ENCODE results near the gene STAB1. TPM values are rescaled to one million over a fixed set of nuclear protein-coding genes. Genes with fewer than 3 reads are reported as not detected.

STAB1 gene
- total RNA-seq, 1 donor from 2014 or later = not detected

GRCh38 chr3:52541050-52541449, 45.9 kb downstream of the STAB1 start:
- H3K9ac ChIP-seq = no peak overlapping the region
- H3K4me1 Mint-ChIP-seq = peaks cover 19% of the 10 kb centered on the region
- H3K36me3 ChIP-seq = no peaks in the 10 kb centered on the region
- no peak for TF ChIP-seq EZH2 (IDR thresholded peaks at IDR 0.05)
- H3K4me1 ChIP-seq = peaks cover 12% of the 10 kb centered on the region
- H3K4me3 ChIP-seq = no peak overlapping the region
- H3K9me3 ChIP-seq (ENCODE audit: low read depth) = no peaks in the 10 kb centered on the region
- no peak overlapping the region for H3K4me2 ChIP-seq
- no peaks in the 10 kb centered on the region for H3K9me3 Mint-ChIP-seq
- H3K4me3 Mint-ChIP-seq = no peak overlapping the region
- H2AFZ ChIP-seq (replicated peaks) = no peak overlapping the region
- H3K27ac Mint-ChIP-seq = no peak overlapping the region
- peaks cover 4% of the 10 kb centered on the region for H3K27me3 Mint-ChIP-seq (ENCODE audit: insufficient read depth, low read depth)
- DNase-seq (ENCODE audit: low spot score) = no peak
- no peaks in the 10 kb centered on the region for H3K27me3 ChIP-seq
- peaks cover 36% of the 10 kb centered on the region for H3F3A ChIP-seq (ENCODE audit: low read depth)
- peaks cover 46% of the 10 kb centered on the region for H4K20me1 ChIP-seq (ENCODE audit: low read depth)
- H3K27ac ChIP-seq = no peak overlapping the region
- peaks cover 10% of the 10 kb centered on the region for H3K36me3 Mint-ChIP-seq
- H3K79me2 ChIP-seq (ENCODE audit: low read depth) = peaks cover 57% of the 10 kb centered on the region

DNA sequence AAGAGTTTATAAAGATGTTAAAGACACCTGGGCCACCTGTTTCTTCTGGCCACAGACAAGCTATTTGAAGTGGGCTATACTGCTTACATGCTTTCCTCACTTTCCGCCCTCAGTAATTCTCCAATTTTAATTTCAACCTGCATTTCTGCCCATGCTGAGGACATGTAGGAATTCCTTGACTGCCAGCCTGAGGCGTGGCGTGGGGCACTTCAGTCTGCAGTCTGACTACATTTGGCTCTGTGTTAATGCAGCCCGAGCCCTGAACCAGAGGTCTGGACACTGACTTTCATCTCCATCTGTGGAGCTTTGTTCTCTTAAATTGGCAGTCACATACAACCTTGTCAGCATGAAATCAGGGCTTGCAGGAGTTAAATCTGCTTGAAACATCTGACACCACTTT, 49.8 kb downstream of the STAB1 start:
- H3K4me1 ChIP-seq = no peaks in the 10 kb centered on the region
- Mint-ChIP-seq H3K4me3 (no peak overlapping the region), H3K4me1 (no peaks in the 10 kb centered on the region), H3K27ac (no peak overlapping the region), H3K27me3 (ENCODE audit: insufficient read depth, low read depth) (peaks cover 2% of the 10 kb centered on the region), H3K9me3 (no peaks in the 10 kb centered on the region), H3K36me3 (peaks cover 11% of the 10 kb centered on the region)
- peaks cover 24% of the 10 kb centered on the region for H3K79me2 ChIP-seq (ENCODE audit: low read depth)
- H2AFZ ChIP-seq (replicated peaks) = no peak overlapping the region
- peaks cover 18% of the 10 kb centered on the region for H4K20me1 ChIP-seq (ENCODE audit: low read depth)
- H3K4me3 ChIP-seq = no peak overlapping the region
- peak overlapping the region; percentile 43 for H3K27ac ChIP-seq
- no peaks in the 10 kb centered on the region for H3K27me3 ChIP-seq
- TF ChIP-seq EZH2phosphoT487 (IDR thresholded peaks at IDR 0.05) (no peak), EZH2 (IDR thresholded peaks at IDR 0.05) (no peak)
- TF ChIP-seq, protein P1, sequence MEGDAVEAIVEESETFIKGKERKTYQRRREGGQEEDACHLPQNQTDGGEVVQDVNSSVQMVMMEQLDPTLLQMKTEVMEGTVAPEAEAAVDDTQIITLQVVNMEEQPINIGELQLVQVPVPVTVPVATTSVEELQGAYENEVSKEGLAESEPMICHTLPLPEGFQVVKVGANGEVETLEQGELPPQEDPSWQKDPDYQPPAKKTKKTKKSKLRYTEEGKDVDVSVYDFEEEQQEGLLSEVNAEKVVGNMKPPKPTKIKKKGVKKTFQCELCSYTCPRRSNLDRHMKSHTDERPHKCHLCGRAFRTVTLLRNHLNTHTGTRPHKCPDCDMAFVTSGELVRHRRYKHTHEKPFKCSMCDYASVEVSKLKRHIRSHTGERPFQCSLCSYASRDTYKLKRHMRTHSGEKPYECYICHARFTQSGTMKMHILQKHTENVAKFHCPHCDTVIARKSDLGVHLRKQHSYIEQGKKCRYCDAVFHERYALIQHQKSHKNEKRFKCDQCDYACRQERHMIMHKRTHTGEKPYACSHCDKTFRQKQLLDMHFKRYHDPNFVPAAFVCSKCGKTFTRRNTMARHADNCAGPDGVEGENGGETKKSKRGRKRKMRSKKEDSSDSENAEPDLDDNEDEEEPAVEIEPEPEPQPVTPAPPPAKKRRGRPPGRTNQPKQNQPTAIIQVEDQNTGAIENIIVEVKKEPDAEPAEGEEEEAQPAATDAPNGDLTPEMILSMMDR (IDR thresholded peaks at IDR 0.05) = no peak
- H3K9ac ChIP-seq = peak overlapping the region; percentile 2
- H3K4me2 ChIP-seq = no peak overlapping the region
- H3K36me3 ChIP-seq = peaks cover 13% of the 10 kb centered on the region
- H3K9me3 ChIP-seq (ENCODE audit: low read depth) = no peaks in the 10 kb centered on the region
- no peak for DNase-seq (ENCODE audit: low spot score)
- H3F3A ChIP-seq (ENCODE audit: low read depth) = peaks cover 46% of the 10 kb centered on the region

DNA sequence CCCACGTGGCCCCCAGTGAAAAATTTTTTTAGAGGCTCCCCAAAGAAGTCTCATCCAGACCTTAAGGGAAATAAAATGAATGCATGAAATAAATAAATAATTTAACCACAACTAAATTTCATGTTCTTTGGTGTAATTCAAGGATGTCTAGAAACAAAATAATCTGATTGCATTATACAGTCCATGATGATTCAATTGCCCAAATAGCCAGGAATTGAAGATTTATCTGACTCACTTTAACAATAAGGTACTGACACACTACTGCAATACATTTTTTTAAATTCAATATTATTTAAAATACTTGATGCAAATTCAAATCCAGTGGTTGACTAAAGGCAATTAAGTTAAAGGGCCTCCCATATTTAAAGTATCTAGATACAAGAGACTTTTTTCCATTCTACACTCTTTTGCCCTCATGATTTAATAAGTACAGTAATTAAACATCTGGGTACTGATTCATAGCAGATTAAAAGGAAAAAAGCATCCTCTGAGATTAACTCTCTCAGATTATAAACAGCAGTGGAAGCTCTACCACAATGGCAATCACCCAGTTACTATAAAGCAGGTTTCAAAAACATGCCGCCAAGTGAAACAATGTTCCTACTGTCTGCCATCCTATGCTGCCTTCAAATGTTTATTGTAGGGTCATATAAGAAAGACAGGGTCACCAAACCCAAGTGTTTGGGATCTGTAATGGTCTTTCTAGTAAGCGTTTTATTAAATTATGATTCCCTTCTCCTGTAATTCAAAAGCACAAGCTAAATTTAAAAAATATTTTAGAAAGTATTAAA, 51.2 kb downstream of the STAB1 start:
- Histone ChIP-seq H3K79me2 (ENCODE audit: low read depth) (peaks cover 13% of the 10 kb centered on the region), H4K20me1 (ENCODE audit: low read depth) (peaks cover 14% of the 10 kb centered on the region), H3K4me3 (no peak overlapping the region), H3K4me1 (no peaks in the 10 kb centered on the region), H3K27me3 (no peaks in the 10 kb centered on the region), H3K27ac (peak overlapping the region; percentile 55), H2AFZ (replicated peaks) (no peak overlapping the region), H3K4me2 (no peak overlapping the region), H3K36me3 (peaks cover 13% of the 10 kb centered on the region), H3K9ac (no peak overlapping the region), H3K9me3 (ENCODE audit: low read depth) (no peaks in the 10 kb centered on the region), H3F3A (ENCODE audit: low read depth) (peaks cover 40% of the 10 kb centered on the region)
- Mint-ChIP-seq H3K36me3 (peaks cover 14% of the 10 kb centered on the region), H3K27ac (no peak overlapping the region), H3K4me3 (no peak overlapping the region), H3K27me3 (ENCODE audit: insufficient read depth, low read depth) (peaks cover 2% of the 10 kb centered on the region), H3K4me1 (no peaks in the 10 kb centered on the region), H3K9me3 (no peaks in the 10 kb centered on the region)
- DNase-seq (ENCODE audit: low spot score) = no peak
- TF ChIP-seq EZH2 (IDR thresholded peaks at IDR 0.05) = no peak
- TF ChIP-seq, protein P1 (IDR thresholded peaks at IDR 0.05) = no peak
- no peak for TF ChIP-seq EZH2phosphoT487 (IDR thresholded peaks at IDR 0.05)

DNA sequence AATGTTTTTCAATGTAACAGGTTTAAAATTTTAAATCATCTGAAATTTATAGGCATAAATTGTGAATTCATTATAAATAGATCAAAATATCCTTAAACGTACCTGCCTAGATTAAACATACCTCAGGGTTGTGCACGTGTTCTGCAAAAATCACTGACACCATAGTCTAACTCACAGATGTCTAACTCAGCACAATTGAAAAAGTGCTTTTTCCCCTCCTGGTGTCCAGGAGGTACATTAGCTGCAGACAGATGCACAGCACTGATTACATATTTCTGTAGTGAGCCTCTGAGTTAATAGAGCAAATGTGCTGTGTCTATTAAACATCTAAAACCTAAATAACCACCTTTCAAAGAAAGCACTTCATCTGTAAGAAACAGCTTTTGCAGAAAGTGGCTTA, 52.0 kb downstream of the STAB1 start:
- peaks cover 9% of the 10 kb centered on the region for H4K20me1 ChIP-seq (ENCODE audit: low read depth)
- Mint-ChIP-seq H3K36me3 (peaks cover 14% of the 10 kb centered on the region), H3K27ac (no peak overlapping the region), H3K27me3 (ENCODE audit: insufficient read depth, low read depth) (no peaks in the 10 kb centered on the region), H3K4me1 (no peaks in the 10 kb centered on the region), H3K9me3 (no peaks in the 10 kb centered on the region), H3K4me3 (no peak overlapping the region)
- DNase-seq (ENCODE audit: low spot score) = no peak
- H3K36me3 ChIP-seq = peaks cover 13% of the 10 kb centered on the region
- no peak overlapping the region for H3K4me3 ChIP-seq
- H2AFZ ChIP-seq (replicated peaks) = no peak overlapping the region
- no peak overlapping the region for H3K27ac ChIP-seq
- TF ChIP-seq, protein P1 (IDR thresholded peaks at IDR 0.05) = no peak
- TF ChIP-seq EZH2 (IDR thresholded peaks at IDR 0.05) (no peak), EZH2phosphoT487 (IDR thresholded peaks at IDR 0.05) (no peak)
- no peaks in the 10 kb centered on the region for H3K9me3 ChIP-seq (ENCODE audit: low read depth)
- no peak overlapping the region for H3K9ac ChIP-seq
- H3F3A ChIP-seq (ENCODE audit: low read depth) = peaks cover 36% of the 10 kb centered on the region
- no peaks in the 10 kb centered on the region for H3K27me3 ChIP-seq
- H3K4me1 ChIP-seq = no peaks in the 10 kb centered on the region
- H3K79me2 ChIP-seq (ENCODE audit: low read depth) = peaks cover 6% of the 10 kb centered on the region
- H3K4me2 ChIP-seq = no peak overlapping the region

Measured in neural progenitor cell (in vitro differentiated cells).